ENCODE data around the gene GMIP. TPM values are rescaled to one million over a fixed set of nuclear protein-coding genes. Genes with fewer than 3 reads are reported as not detected.

Gene GMIP
- total and polyA plus RNA-seq, 2 donors (not counting 3 experiments of a cell fraction or from before 2014, with no cell fraction given): 7.8 to 19.8 TPM

- no peaks in the 10 kb centered on the region for H3K4me1 ChIP-seq (ENCODE audit: control insufficient read depth, extremely low read depth, insufficient read depth, low read length)
- FAIRE-seq (no peak), DNase-seq (ENCODE audit: low read depth, low spot score) (no peak)
- no peaks in the 10 kb centered on the region for H3K9me3 ChIP-seq (replicated peaks; ENCODE audit: control insufficient read depth, insufficient read depth, low read length)
- no peak overlapping the region for H2AFZ ChIP-seq (ENCODE audit: low read depth, low read length)
- CTCF ChIA-PET: no interaction called here
- no peak overlapping the region for H3K27ac ChIP-seq (ENCODE audit: insufficient read depth, low read depth, low read length)
- no peaks in the 10 kb centered on the region for H3K79me2 ChIP-seq (ENCODE audit: control insufficient read depth, insufficient read depth, low read length)
- peaks cover 0 to 6% of the 10 kb centered on the region in 2 experiments for H3K27me3 ChIP-seq (ENCODE audit: control insufficient read depth in 2 of 2, insufficient read depth in 2 of 2, low read length in 2 of 2)
- H3K9ac ChIP-seq (replicated peaks; ENCODE audit: extremely low read depth, insufficient read depth, low read length): no peak overlapping the region
- POLR2A ChIA-PET: no interaction called here
- dilution Hi-C loops (cut with MboI; ENCODE audit: extremely low pct_ligation_motif_present, low sequenced_read_pairs): no loop called here
- intact Hi-C loops (cut with micrococcal nuclease): no loop called here
- TF ChIP-seq EZH2 (IDR thresholded peaks at IDR 0.05; ENCODE audit: borderline replicate concordance, low read depth, low read length, severe bottlenecking) (no peak), MAX (IDR thresholded peaks at IDR 0.05; ENCODE audit: insufficient read depth, insufficient read length) (no peak), POLR2AphosphoS5 (IDR thresholded peaks at IDR 0.05; ENCODE audit: insufficient read depth, low read depth, low read length) (no peak), GATA2 (IDR thresholded peaks at IDR 0.05; ENCODE audit: insufficient read depth, insufficient read length, low read depth, low read length) (no peak), MYC (IDR thresholded peaks at IDR 0.05; ENCODE audit: low read depth, low read length) (no peak), FOS (IDR thresholded peaks at IDR 0.05; ENCODE audit: borderline replicate concordance, insufficient read depth, low read length) (no peak), CTCF (IDR thresholded peaks at IDR 0.05; ENCODE audit: extremely low read depth in 1 of 2, insufficient read depth in 1 of 2, low read depth in 1 of 2, low read length in 2 of 2) (no peak), JUN (IDR thresholded peaks at IDR 0.05; ENCODE audit: borderline replicate concordance, insufficient read depth, insufficient read length, low read depth) (no peak), POLR2A (IDR thresholded peaks at IDR 0.05; ENCODE audit: low read depth, low read length) (no peak)
- no peak overlapping the region for H3K4me2 ChIP-seq (ENCODE audit: insufficient read depth, low read length)
- no peaks in the 10 kb centered on the region for H3K9me1 ChIP-seq (replicated peaks; ENCODE audit: control insufficient read depth, extremely low read depth, insufficient read depth, low read length)
- peaks cover 3 to 12% of the 10 kb centered on the region in 2 experiments for H3K36me3 ChIP-seq (ENCODE audit: control insufficient read depth in 2 of 2, extremely low read depth in 1 of 2, insufficient read depth in 2 of 2, low read length in 2 of 2)
- no TSS peak for BruUV-seq (replicated peaks)
- no peak overlapping the region for H3K4me3 ChIP-seq (replicated peaks in 1 of 3; ENCODE audit: insufficient read depth in 1 of 3, low read depth in 1 of 3, low read length in 3 of 3)
- no peaks in the 10 kb centered on the region for H4K20me1 ChIP-seq (replicated peaks; ENCODE audit: control insufficient read depth, extremely low read depth, insufficient read depth, low read length)
Measured at GRCh38 chr19:19630062-19630414, 13.4 kb downstream of the GMIP start.

Measured in endothelial cell of umbilical vein (primary cell).